GM12878 (cell line): ENCODE measurements around the gene DEGS2. TPM values are rescaled to one million over a fixed set of nuclear protein-coding genes. Genes with fewer than 3 reads are reported as not detected.
A peak's percentile ranks its signal among the peaks of the same experiment; 100 is the strongest.

ENCODE experiments used
- ATAC-seq: fragments of 200-7000 bp; cut with Tn5 transposase; 3 replicates; pipeline ENCODE4 v1.9.1; 2020; ENCODE audit warnings: mild to moderate bottlenecking, moderate library complexity
- BruUV-seq: library from RNA; stranded (reverse); fragments of 400-500 nt; replicated peaks from 2 replicates; lab custom pipeline; 2021; lab: Mats Ljungman, UMichigan
- CTCF ChIA-PET: fragments of 300-600 bp; sonication (Branson Sonifier 250); formaldehyde crosslinking; extraction: SDS; loops from one replicate; lab custom pipeline; 2021; ENCODE audit warnings: inconsistent platforms; lab: Yijun Ruan, JAX
- POLR2A ChIA-PET: fragments of 350-600 bp; formaldehyde crosslinking; extraction: SDS; loops from one replicate; lab custom pipeline; 2021; ENCODE audit warnings: inconsistent platforms; lab: Charles Lee
- RAD21 ChIA-PET: fragments of 300-600 bp; sonication (Branson Sonifier 250); formaldehyde crosslinking; loops from one replicate; lab custom pipeline; 2023; ENCODE audit warnings: antibody characterized with exemption; ENCODE audit not compliant: unreplicated experiment; lab: Charles Lee
- SMC1A ChIA-PET: fragments of 300-600 bp; sonication (Branson Sonifier 250); formaldehyde crosslinking; loops from one replicate; lab custom pipeline; 2023; ENCODE audit not compliant: unreplicated experiment, uncharacterized antibody; lab: Charles Lee
- DNase-seq: peaks from one replicate; pipeline ENCODE4 v3.0.0-alpha.2; 2011; ENCODE audit warnings: low read depth, low spot score
- FAIRE-seq: peaks from 3 replicates; lab custom pipeline; 2011; peaks lifted over from hg19 to GRCh38; lab: Jason Lieb, UNC
- H2AFZ ChIP-seq: 2 replicates; pipeline ENCODE4 v1.6.0; 2011; ENCODE audit warnings: low read depth, low read length, control low read depth; ENCODE audit not compliant: control insufficient read depth
- H3K27ac ChIP-seq: 2 replicates; pipeline ENCODE4 v1.5.1; 2011; ENCODE audit warnings: control low read depth; ENCODE audit not compliant: control insufficient read depth, insufficient read depth
- H3K27me3 ChIP-seq, 2 experiments: replicated peaks in 1 of 2; 2 replicates each; pipeline versions ENCODE4 v1.6.0 to v1.6.1; 2011; ENCODE audit warnings: low read length in 1 of 2; ENCODE audit not compliant: control insufficient read depth in 2 of 2, insufficient read depth in 2 of 2
- H3K36me3 ChIP-seq, 2 experiments: 2 replicates each; pipeline ENCODE4 v1.5.1; 2011; ENCODE audit warnings: low read length in 1 of 2; ENCODE audit not compliant: control insufficient read depth in 2 of 2, insufficient read depth in 2 of 2
- H3K4me1 ChIP-seq: 2 replicates; pipeline ENCODE4 v1.6.1; 2011; ENCODE audit warnings: mild to moderate bottlenecking, low read length, moderate library complexity, mixed read lengths; ENCODE audit not compliant: control insufficient read depth, insufficient read depth
- H3K4me2 ChIP-seq: 2 replicates; pipeline ENCODE4 v1.6.0; 2011; ENCODE audit warnings: control low read depth; ENCODE audit not compliant: control insufficient read depth, insufficient read depth
- H3K4me3 ChIP-seq: fragments of 200-600 bp; sonication (generic); 2 replicates; pipeline ENCODE4 v1.5.1; 2016
- H3K79me2 ChIP-seq: 2 replicates; pipeline ENCODE4 v1.6.0; 2011; ENCODE audit warnings: low read length; ENCODE audit not compliant: control insufficient read depth, insufficient read depth
- H3K9ac ChIP-seq: 2 replicates; pipeline ENCODE4 v1.8.0; 2011; ENCODE audit warnings: low read length, control low read depth, mixed read lengths; ENCODE audit not compliant: control insufficient read depth, insufficient read depth
- H3K9me3 ChIP-seq: replicated peaks from 3 replicates; pipeline ENCODE4 v1.5.1; 2011; ENCODE audit warnings: mild to moderate bottlenecking, low read length; ENCODE audit not compliant: control insufficient read depth, insufficient read depth
- H4K20me1 ChIP-seq: 2 replicates; pipeline ENCODE4 v1.6.0; 2011; ENCODE audit not compliant: control insufficient read depth, insufficient read depth
- ATF7 ChIP-seq: fragments of 450-650 bp; IDR thresholded peaks from 2 replicates; pipeline ENCODE4 v1.6.1; 2016; ENCODE audit warnings: low read depth, mild to moderate bottlenecking
- CHD2 ChIP-seq: IDR thresholded peaks from 2 replicates; pipeline ENCODE4 v1.6.1; 2011; ENCODE audit warnings: low read depth, low read length, improper control_type of control experiment, borderline replicate concordance
- EZH2 ChIP-seq: IDR thresholded peaks from 2 replicates; pipeline ENCODE4 v1.6.1; 2012; ENCODE audit warnings: low read depth, mild to moderate bottlenecking, control low read depth, inconsistent platforms, low read length, borderline replicate concordance; ENCODE audit not compliant: control insufficient read depth
- GATAD2B ChIP-seq: fragments of 450-650 bp; conservative IDR thresholded peaks from 2 replicates; pipeline ENCODE4 v1.6.1; 2017; ENCODE audit warnings: low read depth, mild to moderate bottlenecking, moderate library complexity
- MAX ChIP-seq: IDR thresholded peaks from 2 replicates; pipeline ENCODE4 v1.6.1; 2012; ENCODE audit warnings: low read depth, low read length, improper control_type of control experiment
- SIN3A ChIP-seq: IDR thresholded peaks from 2 replicates; pipeline ENCODE4 v1.6.1; 2012; ENCODE audit warnings: low read depth, low read length, improper control_type of control experiment
- SMAD5 ChIP-seq: IDR thresholded peaks from 2 replicates; pipeline ENCODE4 v1.6.1; 2016; ENCODE audit warnings: antibody characterized with exemption, low read depth
- SPI1 ChIP-seq: IDR thresholded peaks from 2 replicates; pipeline ENCODE4 v1.6.1; 2011; ENCODE audit warnings: low read depth, mild to moderate bottlenecking, low read length, moderate library complexity, borderline replicate concordance; ENCODE audit not compliant: insufficient read depth
- WGBS: methylation state at CpG from one replicate; pipeline ENCODE4 v1.1.6; 2016; ENCODE audit warnings: low lambda C conversion rate; ENCODE audit not compliant: insufficient replicate concordance, insufficient coverage; ENCODE audit errors: missing lambda C conversion rate; 5-methylcytosine and 5-hydroxymethylcytosine counted together
- in situ Hi-C: fragments of 300-500 bp; cut with MboI; formaldehyde crosslinking; loops from 9 replicates; pipeline ENCODE4 v1.14.3; 2018; ENCODE audit warnings: mixed read lengths
- intact Hi-C: fragments of 100-400 bp; cut with micrococcal nuclease; formaldehyde crosslinking; loops from one replicate; pipeline ENCODE4 v1.14.2; 2022; ENCODE audit not compliant: unreplicated experiment
- polyA plus RNA-seq, 11 experiments: library from polyadenylated mRNA; depleted of rRNA in 4 of 11; unstranded in 6 of 11; stranded (reverse) in 5 of 11; fragments of >200 nt; fragmentation: Nextera tagmentation in 4 of 11; fragmentation: Illumina TruSeq in 1 of 11; extraction: Ambion mirVana in 4 of 11; extraction: Trizol in 1 of 11; gene quantifications; 1 replicate in 1 of 11; 2 replicates in 10 of 11; pipeline versions ENCODE4 v1.2.1 to v1.2.3, GENCODE V29; 2011 to 2016; ENCODE audit warnings: inconsistent platforms in 2 of 11, missing spikeins in 2 of 11, low read depth in 1 of 11
- total RNA-seq, 4 experiments: library from RNA; depleted of rRNA in 3 of 4; stranded (reverse); fragments of >200 nt in 3 of 4; fragmentation: Illumina TruSeq in 1 of 4; extraction: Trizol in 1 of 4; gene quantifications; 2 replicates each; pipeline versions ENCODE4 v1.2.1 to v1.2.3, GENCODE V29; 2013 to 2021
- TF ChIP-seq, protein P1 (sequence below), 3 experiments: IDR thresholded peaks in 2 of 3; conservative IDR thresholded peaks in 1 of 3; 2 replicates each; pipeline ENCODE4 v1.5.1; 2011; ENCODE audit warnings: low read depth in 3 of 3, low read length in 3 of 3, mild to moderate bottlenecking in 3 of 3, control low read depth in 2 of 3, moderate library complexity in 2 of 3, inconsistent platforms in 1 of 3, mixed read lengths in 1 of 3; ENCODE audit not compliant: control insufficient read depth in 2 of 3, insufficient read depth in 1 of 3; ENCODE audit errors: extremely low read depth in 1 of 3
- TF ChIP-seq, protein P2 (sequence below): IDR thresholded peaks from 2 replicates; pipeline ENCODE4 v1.6.1; 2011; ENCODE audit warnings: borderline replicate concordance, low read depth, mild to moderate bottlenecking, moderate library complexity, low read length; ENCODE audit not compliant: insufficient read depth, poor library complexity, severe bottlenecking
- TF ChIP-seq, protein P3 (sequence below): IDR thresholded peaks from 2 replicates; pipeline ENCODE4 v1.6.1; 2011; ENCODE audit warnings: mild to moderate bottlenecking, low read depth, low read length, moderate library complexity; ENCODE audit not compliant: insufficient replicate concordance
- TF ChIP-seq, protein P4 (sequence below): fragments of 450-650 bp; formaldehyde crosslinking; IDR thresholded peaks from 2 replicates; pipeline ENCODE4 v1.4.0; 2022; ENCODE audit warnings: mild to moderate bottlenecking, moderate library complexity

Gene DEGS2
- total and polyA plus RNA-seq, 10 of the 15 experiments (the other 5 are each of a cell fraction or from before 2014, with no cell fraction given): 0.01 to 2.5 (median 0.45) TPM; not detected in 1

GRCh38 chr14:100165376-100165775, 5.9 kb upstream of the DEGS2 start (continued):
- TF ChIP-seq, protein P1, sequence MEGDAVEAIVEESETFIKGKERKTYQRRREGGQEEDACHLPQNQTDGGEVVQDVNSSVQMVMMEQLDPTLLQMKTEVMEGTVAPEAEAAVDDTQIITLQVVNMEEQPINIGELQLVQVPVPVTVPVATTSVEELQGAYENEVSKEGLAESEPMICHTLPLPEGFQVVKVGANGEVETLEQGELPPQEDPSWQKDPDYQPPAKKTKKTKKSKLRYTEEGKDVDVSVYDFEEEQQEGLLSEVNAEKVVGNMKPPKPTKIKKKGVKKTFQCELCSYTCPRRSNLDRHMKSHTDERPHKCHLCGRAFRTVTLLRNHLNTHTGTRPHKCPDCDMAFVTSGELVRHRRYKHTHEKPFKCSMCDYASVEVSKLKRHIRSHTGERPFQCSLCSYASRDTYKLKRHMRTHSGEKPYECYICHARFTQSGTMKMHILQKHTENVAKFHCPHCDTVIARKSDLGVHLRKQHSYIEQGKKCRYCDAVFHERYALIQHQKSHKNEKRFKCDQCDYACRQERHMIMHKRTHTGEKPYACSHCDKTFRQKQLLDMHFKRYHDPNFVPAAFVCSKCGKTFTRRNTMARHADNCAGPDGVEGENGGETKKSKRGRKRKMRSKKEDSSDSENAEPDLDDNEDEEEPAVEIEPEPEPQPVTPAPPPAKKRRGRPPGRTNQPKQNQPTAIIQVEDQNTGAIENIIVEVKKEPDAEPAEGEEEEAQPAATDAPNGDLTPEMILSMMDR (IDR thresholded peaks at IDR 0.05 in 2 of 3, conservative IDR thresholded peaks at IDR 0.05 in 1 of 3; ENCODE audit: control insufficient read depth in 2 of 3, extremely low read depth in 1 of 3, insufficient read depth in 1 of 3, low read depth in 3 of 3, low read length in 3 of 3): no peak
- no peak for TF ChIP-seq GATAD2B
- no peak for TF ChIP-seq ATF7

GRCh38 chr14:100160534-100160916, 1.1 kb upstream of the DEGS2 start:
- Histone ChIP-seq H3K4me1 (peaks cover 15% of the 10 kb centered on the region), H3K27me3 (peaks cover 3 to 5% of the 10 kb centered on the region in 2 experiments; a peak in 3 of 4 replicates), H3K36me3 (no peaks in the 10 kb centered on the region), H3K9me3 (no peaks in the 10 kb centered on the region), H4K20me1 (no peaks in the 10 kb centered on the region), H3K79me2 (no peaks in the 10 kb centered on the region), H3K4me2 (no peak overlapping the region), H3K27ac (no peak overlapping the region), H2AFZ (no peak overlapping the region), H3K9ac (no peak overlapping the region), H3K4me3 (no peak overlapping the region)
- no TSS peak for BruUV-seq
- SMC1A ChIA-PET: no interaction called here
- TF ChIP-seq EZH2: no peak
- TF ChIP-seq, protein P2, sequence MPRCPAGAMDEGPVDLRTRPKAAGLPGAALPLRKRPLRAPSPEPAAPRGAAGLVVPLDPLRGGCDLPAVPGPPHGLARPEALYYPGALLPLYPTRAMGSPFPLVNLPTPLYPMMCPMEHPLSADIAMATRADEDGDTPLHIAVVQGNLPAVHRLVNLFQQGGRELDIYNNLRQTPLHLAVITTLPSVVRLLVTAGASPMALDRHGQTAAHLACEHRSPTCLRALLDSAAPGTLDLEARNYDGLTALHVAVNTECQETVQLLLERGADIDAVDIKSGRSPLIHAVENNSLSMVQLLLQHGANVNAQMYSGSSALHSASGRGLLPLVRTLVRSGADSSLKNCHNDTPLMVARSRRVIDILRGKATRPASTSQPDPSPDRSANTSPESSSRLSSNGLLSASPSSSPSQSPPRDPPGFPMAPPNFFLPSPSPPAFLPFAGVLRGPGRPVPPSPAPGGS: peak; percentile 70
- TF ChIP-seq CHD2: no peak
- no peak for TF ChIP-seq SMAD5
- TF ChIP-seq, protein P3, sequence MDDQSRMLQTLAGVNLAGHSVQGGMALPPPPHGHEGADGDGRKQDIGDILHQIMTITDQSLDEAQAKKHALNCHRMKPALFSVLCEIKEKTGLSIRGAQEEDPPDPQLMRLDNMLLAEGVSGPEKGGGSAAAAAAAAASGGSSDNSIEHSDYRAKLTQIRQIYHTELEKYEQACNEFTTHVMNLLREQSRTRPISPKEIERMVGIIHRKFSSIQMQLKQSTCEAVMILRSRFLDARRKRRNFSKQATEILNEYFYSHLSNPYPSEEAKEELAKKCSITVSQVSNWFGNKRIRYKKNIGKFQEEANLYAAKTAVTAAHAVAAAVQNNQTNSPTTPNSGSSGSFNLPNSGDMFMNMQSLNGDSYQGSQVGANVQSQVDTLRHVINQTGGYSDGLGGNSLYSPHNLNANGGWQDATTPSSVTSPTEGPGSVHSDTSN: no peak
- TF ChIP-seq, protein P4, sequence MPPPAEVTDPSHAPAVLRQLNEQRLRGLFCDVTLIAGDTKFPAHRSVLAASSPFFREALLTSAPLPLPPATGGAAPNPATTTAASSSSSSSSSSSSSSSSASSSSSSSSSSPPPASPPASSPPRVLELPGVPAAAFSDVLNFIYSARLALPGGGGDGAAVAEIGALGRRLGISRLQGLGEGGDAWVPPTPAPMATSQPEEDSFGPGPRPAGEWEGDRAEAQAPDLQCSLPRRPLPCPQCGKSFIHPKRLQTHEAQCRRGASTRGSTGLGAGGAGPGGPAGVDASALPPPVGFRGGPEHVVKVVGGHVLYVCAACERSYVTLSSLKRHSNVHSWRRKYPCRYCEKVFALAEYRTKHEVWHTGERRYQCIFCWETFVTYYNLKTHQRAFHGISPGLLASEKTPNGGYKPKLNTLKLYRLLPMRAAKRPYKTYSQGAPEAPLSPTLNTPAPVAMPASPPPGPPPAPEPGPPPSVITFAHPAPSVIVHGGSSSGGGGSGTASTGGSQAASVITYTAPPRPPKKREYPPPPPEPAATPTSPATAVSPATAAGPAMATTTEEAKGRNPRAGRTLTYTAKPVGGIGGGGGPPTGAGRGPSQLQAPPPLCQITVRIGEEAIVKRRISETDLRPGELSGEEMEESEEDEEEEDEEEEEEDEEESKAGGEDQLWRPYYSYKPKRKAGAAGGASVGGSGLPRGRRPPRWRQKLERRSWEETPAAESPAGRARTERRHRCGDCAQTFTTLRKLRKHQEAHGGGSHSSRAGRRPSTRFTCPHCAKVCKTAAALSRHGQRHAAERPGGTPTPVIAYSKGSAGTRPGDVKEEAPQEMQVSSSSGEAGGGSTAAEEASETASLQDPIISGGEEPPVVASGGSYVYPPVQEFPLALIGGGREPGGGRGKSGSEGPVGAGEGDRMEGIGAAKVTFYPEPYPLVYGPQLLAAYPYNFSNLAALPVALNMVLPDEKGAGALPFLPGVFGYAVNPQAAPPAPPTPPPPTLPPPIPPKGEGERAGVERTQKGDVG (CRISPR knock-in tag): no peak
- no peak for TF ChIP-seq SIN3A
- TF ChIP-seq SPI1: no peak
- TF ChIP-seq MAX: no peak
- POLR2A ChIA-PET: interaction anchor here (0.6 kb wide), 1 partner anchor 77 kb away, joined by 4 read pairs; no protein-coding TSS in a partner anchor
- in situ Hi-C loops (no loop called here), intact Hi-C loops (no loop called here)
- RAD21 ChIA-PET: no interaction called here
- CTCF ChIA-PET: no interaction called here
- no peak for DNase-seq
- WGBS: 79% methylated on average over 7 of the region's 7 CpGs
- no peak for ATAC-seq
- FAIRE-seq: no peak
